Gastrocnemius medialis (tissue), 4 donors: ENCODE data around the gene ANKRD31. TPM values are rescaled to one million over a fixed set of nuclear protein-coding genes. Genes with fewer than 3 reads are reported as not detected.
"Not testable (repeated sequence)": the region's sequence is repeated elsewhere in the genome, so short reads cannot be mapped to it uniquely, and the experiment has no call there.

ENCODE experiments used
- ATAC-seq, 2 donors: fragments of 150-250 bp; one replicate each; pipeline ENCODE4 v1.9.1; 2016
- DNase-seq, 2 donors: peaks; one replicate each; pipeline ENCODE4 v3.0.0-alpha.2; 2019
- H3K27ac ChIP-seq, 4 donors: fragments of 200-600 bp; sonication (generic); 1 replicate in 1 of 4; 2 replicates in 3 of 4; pipeline ENCODE4 v1.5.1; 2016 to 2018; ENCODE audit warnings: mild to moderate bottlenecking in 2 of 4, moderate library complexity in 1 of 4
- H3K27me3 ChIP-seq, 3 donors: fragments of 200-600 bp; sonication (generic) in 2 of 3; 1 replicate in 1 of 3; 2 replicates in 2 of 3; pipeline versions ENCODE4 v1.5.1 to v1.6.0; 2016 to 2019; ENCODE audit warnings: mild to moderate bottlenecking in 1 of 3, moderate library complexity in 1 of 3
- H3K36me3 ChIP-seq, 2 donors: fragments of 200-600 bp; sonication (generic) in 1 of 2; one replicate each; pipeline ENCODE4 v1.5.1; 2017 to 2018
- H3K4me1 ChIP-seq, 2 donors: fragments of 200-600 bp; sonication (generic) in 1 of 2; one replicate each; pipeline ENCODE4 v1.5.1; 2016 to 2017; ENCODE audit warnings: mild to moderate bottlenecking in 2 of 2
- H3K4me3 ChIP-seq, 4 donors: fragments of 200-600 bp; sonication (generic) in 3 of 4; 1 replicate in 1 of 4; 2 replicates in 3 of 4; pipeline ENCODE4 v1.5.1; 2016 to 2019; ENCODE audit warnings: mild to moderate bottlenecking in 2 of 4
- H3K9me3 ChIP-seq, 3 donors: fragments of 200-600 bp; sonication (generic) in 2 of 3; 1 replicate in 1 of 3; 2 replicates in 2 of 3; pipeline ENCODE4 v1.5.1; 2016 to 2019
- CTCF ChIP-seq, 5 experiments: fragments of 450-650 bp in 3 of 5; fragments of 200-600 bp in 2 of 5; sonication (generic) in 2 of 5; IDR thresholded peaks in 4 of 5; conservative IDR thresholded peaks in 1 of 5; 1 replicate in 4 of 5; 2 replicates in 1 of 5; pipeline ENCODE4 v1.5.1; 2016 to 2019; ENCODE audit warnings: antibody characterized with exemption in 5 of 5, mild to moderate bottlenecking in 3 of 5, moderate library complexity in 3 of 5
- POLR2A ChIP-seq, 2 donors: fragments of 450-650 bp; IDR thresholded peaks; one replicate each; pipeline ENCODE4 v1.6.1; 2017; ENCODE audit warnings: antibody characterized with exemption in 2 of 2, mild to moderate bottlenecking in 2 of 2, moderate library complexity in 2 of 2
- in situ Hi-C, 4 donors: fragments of 200-750 bp; cut with MboI; loops; one replicate each; pipeline versions ENCODE4 v1.15.0 to v1.8.0; 2017; ENCODE audit warnings: low sequenced_read_pairs in 4 of 4
- intact Hi-C: fragments of 100-400 bp; cut with DNase I; formaldehyde crosslinking; loops from one replicate; pipeline ENCODE4 v1.15.1; 2023; ENCODE audit warnings: low total_unique reads
- total RNA-seq, 4 donors: library from RNA; depleted of rRNA; stranded (reverse); fragments of >200 nt; gene quantifications; one replicate each; pipeline versions ENCODE4 v1.1.0 to v1.2.3, GENCODE V29; 2016

ANKRD31 gene
- total RNA-seq, 4 donors from 2014 or later: 0.03 TPM; not detected in 3

- Histone ChIP-seq H3K9me3 (no peaks in the 10 kb centered on the region), H3K36me3 (no peaks in the 10 kb centered on the region), H3K4me1 (no peaks in the 10 kb centered on the region), H3K27me3 (no peaks in the 10 kb centered on the region), H3K4me3 (no peak overlapping the region), H3K27ac (no peak overlapping the region)
- no peak for DNase-seq
- in situ Hi-C loops: no loop called here
- TF ChIP-seq POLR2A (IDR thresholded peaks at IDR 0.05) (no peak), CTCF (IDR thresholded peaks at IDR 0.05 in 4 of 5, conservative IDR thresholded peaks at IDR 0.05 in 1 of 5) (no peak)
- no peak for ATAC-seq
- intact Hi-C loops: no loop called here
Observed at GRCh38 chr5:75108515-75108914, 128.2 kb downstream of the ANKRD31 start.

GRCh38 chr5:75095956-75096355, 140.7 kb downstream of the ANKRD31 start:
- DNase-seq, ATAC-seq: not testable (repeated sequence)

GRCh38 chr5:75091597-75091996, 145.1 kb downstream of the ANKRD31 start:
- no peaks in the 10 kb centered on the region for H3K27me3 ChIP-seq
- no peaks in the 10 kb centered on the region for H3K4me1 ChIP-seq
- TF ChIP-seq POLR2A (IDR thresholded peaks at IDR 0.05) (no peak), CTCF (IDR thresholded peaks at IDR 0.05 in 4 of 5, conservative IDR thresholded peaks at IDR 0.05 in 1 of 5) (no peak)
- no peak for ATAC-seq
- no peak overlapping the region for H3K4me3 ChIP-seq
- H3K27ac ChIP-seq: no peak overlapping the region
- intact Hi-C loops: no loop called here
- DNase-seq: no peak
- in situ Hi-C loops: no loop called here
- H3K36me3 ChIP-seq: no peaks in the 10 kb centered on the region
- H3K9me3 ChIP-seq: no peaks in the 10 kb centered on the region

More at GRCh38 chr5:75095956-75096355, 140.7 kb downstream of the ANKRD31 start:
- H3K9me3 ChIP-seq, H3K4me3 ChIP-seq, intact Hi-C loops, H3K27ac ChIP-seq, in situ Hi-C loops, H3K36me3 ChIP-seq, H3K27me3 ChIP-seq, H3K4me1 ChIP-seq: not testable (repeated sequence)

- no peaks in the 10 kb centered on the region for H3K4me1 ChIP-seq
- H3K36me3 ChIP-seq: no peaks in the 10 kb centered on the region
- H3K27me3 ChIP-seq: no peaks in the 10 kb centered on the region
- ATAC-seq: no peak
- no peak overlapping the region for H3K27ac ChIP-seq
- intact Hi-C loops (no loop called here), in situ Hi-C loops (no loop called here)
- DNase-seq: no peak
- H3K9me3 ChIP-seq: no peaks in the 10 kb centered on the region
- no peak for TF ChIP-seq POLR2A (IDR thresholded peaks at IDR 0.05)
- TF ChIP-seq CTCF (IDR thresholded peaks at IDR 0.05 in 4 of 5, conservative IDR thresholded peaks at IDR 0.05 in 1 of 5): no peak
- no peak overlapping the region for H3K4me3 ChIP-seq
Observed at GRCh38 chr5:75089662-75090061, 147.0 kb downstream of the ANKRD31 start.

GRCh38 chr5:75089137-75089536, 147.5 kb downstream of the ANKRD31 start:
- Histone ChIP-seq H3K27me3 (no peaks in the 10 kb centered on the region), H3K9me3 (no peaks in the 10 kb centered on the region), H3K36me3 (no peaks in the 10 kb centered on the region), H3K27ac (no peak overlapping the region), H3K4me3 (no peak overlapping the region), H3K4me1 (no peaks in the 10 kb centered on the region)
- TF ChIP-seq CTCF (IDR thresholded peaks at IDR 0.05 in 4 of 5, conservative IDR thresholded peaks at IDR 0.05 in 1 of 5): no peak
- TF ChIP-seq POLR2A (IDR thresholded peaks at IDR 0.05): no peak
- in situ Hi-C loops (no loop called here), intact Hi-C loops (no loop called here)
- no peak for ATAC-seq
- DNase-seq: no peak
